Left renal pelvis (tissue), 4 donors: ENCODE results near the gene MPPED1. TPM values are rescaled to one million over a fixed set of nuclear protein-coding genes. Genes with fewer than 3 reads are reported as not detected.

Experiments used
- DNase-seq, 4 donors: peaks; one replicate each; pipeline ENCODE4 v3.0.0-alpha.2; 2013; ENCODE audit warnings: low read depth in 4 of 4, low spot score in 3 of 4
- polyA plus RNA-seq, 4 donors: library from polyadenylated mRNA; unstranded; fragments of 120-200 nt; gene quantifications; one replicate each; pipeline ENCODE4 v1.2.1, GENCODE V29; 2013; ENCODE audit not compliant: insufficient read length in 4 of 4

The MPPED1 gene
- polyA plus RNA-seq, 4 donors, result 0.63 to 5.3 (median 1.2) TPM

DNA sequence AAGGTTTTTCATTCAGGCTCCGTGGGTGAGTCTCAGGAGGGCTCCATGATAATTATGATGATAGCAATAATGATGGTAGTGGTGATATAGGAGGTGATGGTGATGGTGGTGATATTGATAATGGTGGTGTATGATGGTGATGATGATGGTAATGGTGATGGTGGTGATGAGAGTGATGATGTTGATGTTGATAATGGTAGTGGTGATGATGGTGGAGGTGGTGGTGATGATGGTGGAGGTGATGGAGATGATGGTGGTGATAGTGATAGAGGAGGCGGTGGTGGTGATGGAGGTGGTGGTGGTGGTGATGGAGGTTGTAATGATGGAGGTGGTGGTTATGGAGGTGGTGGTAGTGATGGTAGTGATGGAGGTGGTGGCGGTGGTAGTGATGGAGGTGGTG is 79.4 kb downstream of the MPPED1 start:
- DNase-seq, result no peak

DNA sequence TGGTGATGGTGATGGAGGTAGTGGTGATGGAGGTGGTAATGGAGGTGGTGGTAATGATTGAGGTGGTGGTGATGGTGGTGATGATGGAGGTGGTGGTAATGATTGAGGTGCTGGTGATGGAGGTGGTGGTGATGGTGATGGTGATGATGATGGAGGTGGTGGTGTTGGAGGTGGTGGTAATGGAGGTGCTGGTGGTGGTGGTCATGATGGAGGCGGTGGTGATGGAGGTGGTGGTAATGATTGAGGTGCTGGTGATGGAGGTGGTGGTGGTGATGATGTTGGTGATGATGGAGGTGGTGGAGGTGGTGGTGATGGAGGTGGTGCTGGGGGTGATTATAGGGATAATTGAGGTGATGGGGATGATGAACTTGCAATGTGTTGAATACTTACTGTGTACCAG is 79.9 kb downstream of the MPPED1 start:
- DNase-seq, result no peak

DNA sequence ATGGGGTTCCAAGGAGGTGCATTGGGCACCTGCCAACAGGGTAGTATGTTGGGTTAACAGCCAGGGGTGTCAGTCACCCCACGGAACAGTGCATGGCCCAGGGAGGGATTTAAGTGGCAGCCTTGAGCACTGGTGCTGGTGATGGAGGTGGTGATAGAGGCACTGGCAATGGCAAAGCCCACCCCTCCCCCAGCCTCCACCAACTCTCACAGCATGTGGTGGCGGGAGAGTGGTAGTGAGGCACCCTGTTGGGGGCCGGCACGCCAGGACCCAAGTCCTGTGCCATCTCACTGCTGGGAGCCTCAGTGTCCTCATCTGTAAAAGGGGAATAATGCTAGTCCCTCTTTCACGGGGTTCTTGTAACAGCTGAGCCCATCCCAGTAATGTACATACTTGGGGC is 81.5 kb downstream of the MPPED1 start:
- no peak for DNase-seq

DNA sequence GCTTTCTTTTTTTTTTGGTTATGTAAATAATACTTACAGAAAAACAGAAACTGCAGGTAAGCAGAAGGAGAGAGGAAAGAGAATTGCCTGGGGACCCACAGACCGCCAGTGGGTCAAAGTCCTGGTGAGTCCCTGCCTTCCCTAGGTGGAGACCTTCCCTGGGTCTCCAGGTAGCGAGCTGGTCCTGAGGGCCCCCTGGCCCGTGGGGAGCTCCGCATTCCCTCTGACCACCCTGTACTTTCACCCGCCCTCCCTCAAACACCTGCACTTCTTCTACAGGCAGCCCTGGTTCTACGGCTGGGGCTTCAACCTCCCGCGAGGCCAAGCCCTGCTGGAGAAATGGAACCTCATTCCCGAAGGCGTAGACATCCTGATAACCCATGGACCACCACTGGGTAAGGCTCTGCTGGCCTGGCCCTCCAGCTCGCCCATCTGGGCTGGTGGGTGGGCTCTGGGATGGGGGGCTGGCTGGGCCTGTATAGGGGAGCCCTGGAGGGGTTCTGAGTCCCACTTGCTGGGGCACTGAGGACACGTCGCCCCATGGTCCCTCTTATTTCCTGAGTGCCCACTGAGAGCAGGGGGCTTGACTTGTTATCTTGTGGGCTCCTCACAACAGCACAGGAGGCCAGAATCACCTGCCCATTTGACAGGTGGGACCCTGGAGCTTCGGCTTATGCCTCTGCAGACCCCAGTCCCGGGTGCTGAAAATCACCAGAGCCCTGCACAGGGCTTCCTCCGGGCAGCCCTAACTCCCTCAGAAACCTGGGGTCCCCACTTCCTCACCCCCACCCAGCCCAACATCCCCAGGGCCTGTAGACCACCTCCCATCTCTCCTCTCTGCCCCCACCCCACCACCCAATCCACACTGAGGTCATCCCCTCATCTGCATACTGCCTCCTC is 86.4 kb downstream of the MPPED1 start:
- no peak for DNase-seq

DNA sequence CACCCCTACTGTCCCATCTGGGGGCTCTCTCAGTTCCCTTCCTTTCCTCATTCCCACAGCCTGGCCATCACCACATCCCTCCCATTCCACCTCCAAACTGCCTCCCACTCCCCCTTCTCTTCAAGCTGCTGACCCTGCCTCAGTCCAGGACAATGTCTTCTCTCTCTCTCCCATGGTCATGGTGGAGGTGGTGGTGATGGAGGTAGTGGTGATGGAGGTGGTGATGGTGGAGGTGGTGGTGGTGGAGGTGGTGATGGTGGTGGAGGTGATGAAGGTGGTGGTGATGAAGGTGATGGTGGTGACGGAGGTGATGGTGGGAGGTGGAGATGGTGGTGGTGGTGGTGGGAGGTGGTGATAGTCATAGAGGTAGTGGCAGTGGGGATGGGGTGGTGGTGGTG is 87.0 kb downstream of the MPPED1 start:
- no peak for DNase-seq

DNA sequence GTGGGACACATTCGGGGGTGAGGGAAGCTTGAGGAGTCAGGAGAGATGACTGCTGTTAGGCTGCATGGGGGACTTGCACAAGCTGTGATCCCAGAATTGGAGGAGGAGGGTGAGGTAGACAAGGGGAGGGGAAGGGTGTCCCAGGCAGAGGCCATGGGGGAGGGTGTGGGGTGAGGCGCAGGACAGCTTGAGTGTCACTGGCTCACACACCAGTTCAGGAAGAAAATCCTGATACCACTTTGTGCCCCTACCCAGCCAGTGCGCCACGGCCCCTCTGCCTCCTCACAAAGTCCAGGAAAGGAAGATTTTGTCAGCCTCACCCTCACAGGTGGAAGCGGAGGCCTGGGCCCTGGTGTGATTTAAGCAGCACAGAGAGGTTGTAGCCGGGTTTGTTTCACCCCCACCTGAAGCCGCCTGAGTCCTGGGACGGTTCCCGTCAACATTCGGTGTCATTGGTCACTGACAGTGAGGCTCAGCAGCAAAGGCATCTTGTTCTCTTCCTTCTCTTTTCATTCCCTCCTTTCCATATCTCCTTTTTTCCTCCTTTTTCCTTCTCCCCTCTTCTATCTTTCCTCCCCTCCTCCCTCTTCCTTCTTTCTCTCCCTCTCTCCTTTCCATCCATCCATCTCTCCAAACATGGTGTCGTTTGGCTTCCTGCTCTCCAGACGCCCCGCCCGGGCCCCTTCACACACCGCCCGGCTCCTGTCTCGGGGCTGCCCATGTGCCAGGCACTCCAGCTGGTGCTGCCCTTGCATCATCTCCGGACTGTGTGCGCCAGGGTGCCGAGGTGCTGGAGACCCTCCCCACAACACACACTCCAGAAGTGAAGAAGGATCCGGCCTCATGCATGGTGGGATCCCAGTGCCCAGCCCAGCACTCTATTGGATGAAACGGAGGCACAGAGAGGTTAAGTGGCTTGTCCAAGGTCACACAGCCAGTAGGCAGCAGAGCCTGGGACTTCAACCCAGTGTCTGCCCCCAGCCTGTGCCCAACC is 89.3 kb downstream of the MPPED1 start:
- no peak for DNase-seq

DNA sequence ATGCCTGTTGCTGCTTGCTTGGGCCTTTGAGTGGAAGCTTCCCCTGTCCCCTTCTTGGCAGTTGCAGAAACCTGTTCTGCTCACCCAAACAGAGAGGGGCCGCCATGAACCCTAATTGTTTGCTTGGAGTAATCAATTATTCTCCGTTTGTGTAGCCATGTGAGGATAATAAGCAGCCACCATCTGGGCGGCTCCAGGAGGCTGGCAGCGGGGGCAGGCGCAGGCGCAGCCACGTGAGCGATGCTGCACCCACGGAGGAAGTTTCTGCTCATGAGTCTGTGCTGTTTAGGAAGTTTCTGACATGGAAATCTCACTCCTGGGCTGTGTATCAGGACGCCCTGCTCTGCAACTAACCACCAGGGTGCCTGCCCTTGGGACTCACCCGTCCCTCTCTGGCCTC is 90.1 kb downstream of the MPPED1 start:
- no peak for DNase-seq

DNA sequence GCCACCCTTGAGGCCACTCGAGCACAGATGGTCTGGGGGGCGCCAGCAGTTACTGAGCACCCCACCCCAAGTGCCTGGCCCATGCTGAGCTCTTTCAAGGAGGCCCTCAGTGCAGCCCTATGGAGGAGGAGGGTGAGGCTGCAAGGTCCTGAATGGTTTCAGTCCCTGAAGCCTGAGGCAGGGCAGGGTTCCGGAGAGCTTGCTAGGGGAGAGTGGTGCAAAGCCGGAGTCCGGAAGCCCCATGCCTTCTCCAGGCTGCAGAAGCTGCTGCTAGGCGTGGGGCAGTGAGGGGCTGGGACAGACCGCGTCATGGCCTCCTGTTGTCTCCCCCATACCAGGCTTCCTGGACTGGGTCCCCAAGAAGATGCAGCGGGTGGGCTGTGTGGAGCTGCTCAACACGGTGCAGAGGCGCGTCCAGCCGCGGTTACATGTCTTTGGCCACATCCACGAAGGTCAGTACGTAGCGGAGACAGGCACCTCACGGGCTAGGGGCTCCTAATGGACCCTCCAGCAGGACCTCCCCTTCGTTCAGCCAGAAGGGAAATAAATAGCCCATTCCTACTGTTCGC is 90.6 kb downstream of the MPPED1 start:
- DNase-seq, result no peak

DNA sequence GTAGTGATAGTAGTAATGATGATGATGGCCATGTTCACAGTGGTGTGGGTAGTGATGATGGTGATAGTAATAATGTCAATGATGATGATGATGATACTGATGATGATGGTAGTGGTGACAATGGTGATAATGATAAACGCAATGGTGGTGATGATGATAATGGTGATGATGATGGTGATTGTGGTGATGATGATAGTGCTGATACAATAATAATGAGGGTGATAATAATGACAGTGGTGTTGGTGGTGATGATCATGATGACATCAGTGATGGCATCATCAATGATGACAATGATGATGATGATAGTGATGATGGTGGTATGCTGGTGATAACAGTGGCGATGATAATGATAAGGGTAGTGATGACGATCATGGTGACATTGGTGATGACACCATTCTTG is 92.3 kb downstream of the MPPED1 start:
- DNase-seq, result no peak

DNA sequence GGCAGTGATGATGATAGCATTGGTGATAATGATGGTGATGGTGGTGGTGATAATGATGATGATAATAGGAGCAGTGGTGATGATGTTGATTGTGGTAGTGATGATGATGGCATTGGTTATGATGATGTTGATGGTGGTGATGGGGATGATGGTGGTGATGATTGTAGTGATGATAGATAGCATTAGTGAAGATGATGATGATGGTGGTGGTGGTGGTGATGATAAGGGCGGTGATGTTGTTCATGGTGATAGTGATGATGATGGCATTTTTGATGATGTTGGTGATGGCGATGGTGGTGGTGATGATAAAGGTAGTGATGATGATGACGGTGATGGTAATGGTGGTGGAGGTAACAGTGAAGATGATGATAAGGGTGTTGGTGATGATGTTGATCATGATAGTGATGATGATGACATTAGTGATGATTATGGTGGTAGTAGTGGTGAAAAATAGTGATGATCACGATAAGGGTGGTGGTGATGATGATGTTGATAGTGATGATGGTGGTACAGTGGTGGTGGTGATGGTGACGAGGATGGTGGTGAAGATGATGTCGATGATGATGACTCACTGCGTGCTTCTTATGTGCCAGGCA is 93.0 kb downstream of the MPPED1 start:
- no peak for DNase-seq

DNA sequence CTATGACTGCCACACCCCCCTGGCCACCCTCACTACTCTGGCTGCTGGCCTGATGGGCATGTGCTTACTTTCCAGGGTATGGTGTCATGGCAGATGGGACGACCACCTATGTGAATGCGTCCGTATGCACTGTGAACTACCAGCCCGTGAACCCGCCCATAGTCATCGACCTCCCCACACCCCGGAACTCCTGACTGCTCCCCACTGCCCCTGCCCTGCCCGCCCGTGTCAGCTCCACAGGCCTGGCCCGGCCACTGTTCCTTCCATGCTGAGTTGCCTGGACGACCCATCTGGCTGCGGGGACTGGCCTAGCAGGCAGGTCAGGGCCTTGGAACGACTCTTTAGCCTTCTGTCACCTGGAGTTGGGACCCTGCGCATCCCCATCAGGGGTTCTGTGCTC is 93.6 kb downstream of the MPPED1 start:
- no peak for DNase-seq

DNA sequence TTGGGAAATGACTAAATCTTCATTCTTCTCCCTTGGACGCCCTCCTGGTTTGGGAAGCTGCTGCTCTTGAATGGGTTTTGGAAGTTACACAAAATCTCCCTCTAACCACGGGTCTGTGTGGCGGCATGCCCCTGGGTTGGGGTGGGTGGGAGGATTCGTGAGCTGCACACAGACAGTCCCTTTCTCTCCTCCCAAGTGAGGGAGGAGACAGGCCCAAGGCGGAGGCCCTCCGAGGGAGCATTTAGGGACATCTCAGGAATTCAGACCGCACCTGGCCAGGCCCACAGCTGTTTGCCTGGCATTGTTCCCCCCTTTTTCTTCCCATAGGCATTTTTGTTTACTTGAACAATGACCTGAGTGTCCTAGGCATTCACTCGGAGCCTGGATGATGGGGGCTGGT is 94.1 kb downstream of the MPPED1 start:
- no peak for DNase-seq

DNA sequence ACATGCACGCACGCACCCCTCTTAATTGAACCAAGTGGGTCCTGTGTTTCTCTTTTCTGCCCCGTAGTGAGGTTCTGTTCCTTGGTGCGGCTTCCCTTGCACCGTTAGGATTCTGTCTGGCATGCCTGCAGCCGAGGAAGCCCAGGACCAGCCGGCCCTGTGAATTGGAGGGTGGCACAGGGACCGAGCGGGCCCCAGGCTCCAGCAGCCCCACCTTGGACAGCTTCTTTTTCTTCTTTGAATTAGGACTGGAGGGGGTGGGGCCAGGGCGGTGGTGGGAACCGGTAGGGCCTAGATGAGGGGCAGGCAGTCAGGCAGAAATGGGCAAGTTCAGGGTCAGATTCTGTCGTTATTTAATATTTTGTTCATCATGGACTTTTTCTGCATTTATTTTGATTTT is 94.7 kb downstream of the MPPED1 start:
- no peak for DNase-seq

DNA sequence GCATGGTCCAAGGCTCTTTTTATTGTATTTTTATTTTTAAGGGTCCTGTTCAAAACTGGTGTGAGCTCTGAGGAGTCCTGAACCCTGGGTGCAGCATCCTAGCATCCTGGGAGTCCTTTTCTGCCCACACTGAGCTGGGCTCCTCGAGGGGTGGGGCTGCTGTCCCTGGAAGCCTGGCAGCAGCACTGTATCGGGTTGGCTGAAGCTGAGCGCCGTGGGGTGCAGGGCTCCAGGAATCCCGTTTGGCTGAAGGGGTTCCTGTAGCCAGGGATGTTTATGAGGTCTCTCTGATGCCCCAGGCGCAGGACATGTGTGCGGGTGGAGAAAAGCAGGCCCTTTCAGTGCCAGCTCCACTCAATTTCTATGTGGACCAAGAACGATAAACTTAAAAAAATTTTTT is 95.4 kb downstream of the MPPED1 start:
- no peak for DNase-seq

DNA sequence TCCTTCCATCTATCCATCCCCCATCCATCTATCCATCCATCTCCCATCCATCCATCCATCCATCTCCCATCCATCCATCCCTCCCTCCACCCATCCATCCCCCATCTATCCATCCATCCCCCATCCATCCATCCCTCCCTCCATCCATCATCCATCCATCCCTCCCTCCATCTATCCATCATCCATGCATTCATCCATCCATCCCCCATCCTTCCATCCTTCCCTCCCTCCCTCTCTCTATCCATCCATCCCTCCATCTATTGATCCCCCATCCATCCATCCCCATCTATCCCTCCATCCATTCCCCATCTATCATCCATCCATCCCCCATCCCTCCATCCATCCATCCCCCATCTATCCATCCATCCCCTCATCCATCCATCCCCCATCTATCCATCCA is 96.7 kb downstream of the MPPED1 start:
- no peak for DNase-seq

DNA sequence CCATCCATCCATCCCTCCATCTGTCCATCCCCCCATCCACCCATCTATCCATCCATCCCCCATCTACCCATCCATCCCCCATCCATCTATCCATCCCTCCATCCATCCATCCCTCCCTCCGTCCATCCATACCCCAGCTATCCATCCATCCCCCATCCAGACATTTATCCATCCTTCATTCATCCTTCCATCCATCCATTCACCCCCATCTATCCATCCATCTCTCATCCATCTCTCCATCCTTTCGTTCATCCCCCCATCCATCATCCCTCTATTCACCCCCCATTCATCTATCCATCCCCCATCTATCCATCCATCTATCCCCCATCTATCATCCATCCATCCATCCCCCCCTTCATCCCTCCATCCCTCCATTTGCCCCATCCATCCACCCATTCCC is 97.5 kb downstream of the MPPED1 start:
- no peak for DNase-seq

DNA sequence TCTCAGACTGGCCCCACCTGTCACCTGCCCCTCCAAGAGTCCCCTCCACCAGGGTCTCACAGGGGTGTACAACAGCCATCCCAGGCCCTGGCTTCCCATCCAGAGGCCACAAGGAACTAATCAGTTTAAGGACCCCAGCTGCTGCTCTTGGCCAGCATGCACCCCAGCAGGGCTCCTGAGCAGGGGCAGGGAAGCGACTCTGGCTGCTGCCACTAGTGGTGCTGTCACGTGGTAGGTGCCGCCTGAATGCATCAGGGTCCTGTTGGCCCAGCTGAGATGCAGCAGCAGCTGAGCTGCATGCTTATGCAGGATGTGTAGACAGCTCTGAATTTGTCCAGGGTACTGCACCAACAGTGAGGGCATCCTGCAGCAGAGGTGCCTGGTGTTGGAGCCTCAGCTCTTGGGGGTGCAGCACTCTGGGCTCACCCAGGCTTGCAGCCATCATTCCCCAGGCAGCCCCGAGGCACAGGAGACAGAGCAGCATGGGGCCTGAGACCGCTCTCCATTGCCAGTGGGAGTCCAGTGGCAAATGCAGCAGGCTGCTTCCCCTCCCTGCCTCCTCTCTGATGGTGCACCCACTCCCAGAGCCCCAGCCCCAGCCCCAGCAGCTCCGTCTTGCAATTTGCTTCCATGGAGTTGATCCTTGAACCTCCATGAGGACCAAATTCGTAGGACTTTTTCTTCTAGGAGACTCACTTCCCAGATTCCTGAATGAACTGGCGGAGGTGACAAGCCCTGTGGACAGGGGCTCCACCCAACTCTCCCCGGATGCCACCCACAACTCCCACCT is 98.7 kb downstream of the MPPED1 start:
- DNase-seq, result no peak

DNA sequence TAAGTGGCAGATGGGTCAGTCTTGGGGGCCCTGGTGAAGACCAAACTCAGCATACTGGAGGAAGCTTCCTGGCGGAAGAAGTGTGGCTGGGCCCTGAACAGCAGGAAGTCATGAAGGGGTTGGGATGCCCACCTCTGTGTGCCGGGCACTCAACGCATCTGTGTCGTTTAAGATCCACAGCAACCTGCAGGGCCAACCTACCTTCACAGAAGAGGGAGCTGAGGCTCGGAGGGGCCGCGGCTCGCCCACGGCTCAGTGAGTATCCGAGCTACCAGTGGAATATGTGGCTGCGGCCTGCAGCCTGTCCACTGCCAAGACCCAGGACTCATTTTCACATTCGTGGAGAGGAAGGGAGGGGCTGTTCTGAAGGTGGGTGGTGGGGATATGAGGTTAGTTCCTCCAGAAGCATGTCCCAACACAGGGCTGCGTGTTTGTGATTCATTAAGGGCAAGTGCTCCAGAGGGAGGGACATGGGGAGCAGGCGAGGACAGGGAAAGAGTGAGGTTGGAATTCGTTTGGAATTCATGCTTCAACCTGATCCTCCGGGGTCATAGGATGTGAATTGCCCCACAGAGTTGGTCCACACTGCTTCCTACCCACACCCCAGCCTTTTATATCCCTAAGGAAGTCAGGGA is 99.6 kb downstream of the MPPED1 start:
- DNase-seq, result no peak

DNA sequence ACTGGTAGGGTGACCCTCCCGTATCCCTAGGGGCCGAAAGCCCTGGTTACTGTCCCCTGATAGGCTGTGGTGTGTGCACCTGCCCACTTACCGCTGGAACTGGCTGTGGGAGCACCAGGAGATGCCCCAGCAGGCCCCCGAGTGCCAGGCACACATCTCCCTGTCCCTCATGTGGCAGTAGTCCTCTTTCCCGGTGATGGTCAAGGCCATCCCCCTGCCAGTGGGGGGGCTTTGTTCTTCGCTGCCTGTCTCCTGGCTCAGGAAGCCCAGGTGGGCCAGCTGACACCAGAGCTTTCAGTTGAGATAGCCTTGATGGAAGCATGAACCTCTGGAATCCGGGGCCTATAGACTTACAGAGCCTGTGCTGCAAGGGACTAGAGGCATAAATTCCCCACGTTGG is 100.5 kb downstream of the MPPED1 start:
- no peak for DNase-seq
